Measurements from ENCODE around the gene GXYLT2.

The GXYLT2 gene

GRCh38 chr3:72941245-72941644, 53.4 kb downstream of the GXYLT2 start:
- no peak for DNase-seq

- DNase-seq = no peak
Observed at GRCh38 chr3:72942427-72942826, 54.6 kb downstream of the GXYLT2 start.

- DNase-seq = no peak
Observed at GRCh38 chr3:72944696-72945095, 56.9 kb downstream of the GXYLT2 start.

- no peak for DNase-seq
Observed at GRCh38 chr3:72947715-72948490, 60.1 kb downstream of the GXYLT2 start.

GRCh38 chr3:72949016-72949415, 61.2 kb downstream of the GXYLT2 start:
- DNase-seq = no peak

GRCh38 chr3:72950372-72950771, 62.5 kb downstream of the GXYLT2 start:
- no peak for DNase-seq

- DNase-seq = no peak
Observed at GRCh38 chr3:72950801-72951200, 63.0 kb downstream of the GXYLT2 start.

- DNase-seq = no peak
Observed at GRCh38 chr3:72951259-72951722, 63.4 kb downstream of the GXYLT2 start.

- DNase-seq = no peak
Observed at GRCh38 chr3:72953325-72953956, 65.6 kb downstream of the GXYLT2 start.

GRCh38 chr3:72957297-72957696, 69.5 kb downstream of the GXYLT2 start:
- DNase-seq = no peak

- no peak for DNase-seq
Observed at GRCh38 chr3:72959336-72959735, 71.5 kb downstream of the GXYLT2 start.

- no peak for DNase-seq
Observed at GRCh38 chr3:72960812-72961518, 73.1 kb downstream of the GXYLT2 start.

- DNase-seq = no peak
Observed at GRCh38 chr3:72961752-72962151, 73.9 kb downstream of the GXYLT2 start.

GRCh38 chr3:72962317-72962716, 74.5 kb downstream of the GXYLT2 start:
- no peak for DNase-seq

GRCh38 chr3:72964633-72965032, 76.8 kb downstream of the GXYLT2 start:
- no peak for DNase-seq

- no peak for DNase-seq
Observed at GRCh38 chr3:72968266-72968664, 80.4 kb downstream of the GXYLT2 start.

GRCh38 chr3:72969766-72970165, 81.9 kb downstream of the GXYLT2 start:
- no peak for DNase-seq

GRCh38 chr3:72970942-72971341, 83.1 kb downstream of the GXYLT2 start:
- no peak for DNase-seq

GRCh38 chr3:72972706-72973030, 84.8 kb downstream of the GXYLT2 start:
- no peak for DNase-seq

- no peak for DNase-seq
Observed at GRCh38 chr3:72973031-72973723, 85.3 kb downstream of the GXYLT2 start.

GRCh38 chr3:72973786-72974185, 85.9 kb downstream of the GXYLT2 start:
- no peak for DNase-seq

GRCh38 chr3:72974956-72975355, 87.1 kb downstream of the GXYLT2 start:
- no peak for DNase-seq

- DNase-seq = no peak
Observed at GRCh38 chr3:72976281-72976741, 88.5 kb downstream of the GXYLT2 start.

Measured in T-helper 1 cell (primary cell).